Ishikawa (cell line): Measurements from ENCODE around the gene PHYHD1.

Source experiments
- CEBPB ChIP-seq: IDR thresholded peaks from 2 replicates; pipeline ENCODE4 v1.6.1; 2012
- CREB1 ChIP-seq: IDR thresholded peaks from 2 replicates; pipeline ENCODE4 v1.6.1; 2012; ENCODE audit warnings: low read depth
- EP300 ChIP-seq: IDR thresholded peaks from 2 replicates; pipeline ENCODE4 v1.6.1; 2012; ENCODE audit warnings: borderline replicate concordance
- NFIC ChIP-seq: IDR thresholded peaks from 2 replicates; pipeline ENCODE4 v1.6.1; 2012
- REST ChIP-seq: IDR thresholded peaks from 2 replicates; pipeline ENCODE4 v1.6.1; 2012; ENCODE audit warnings: low read depth, mild to moderate bottlenecking
- TAF1 ChIP-seq: IDR thresholded peaks from 2 replicates; pipeline ENCODE4 v1.6.1; 2012; ENCODE audit warnings: low read depth, mild to moderate bottlenecking
- TEAD4 ChIP-seq: IDR thresholded peaks from 2 replicates; pipeline ENCODE4 v1.6.1; 2012
- YY1 ChIP-seq: IDR thresholded peaks from 2 replicates; pipeline ENCODE4 v1.6.1; 2012; ENCODE audit warnings: low read depth

GRCh38 chr9:128908372-128908771 lies 12.4 kb upstream of the PHYHD1 start:
- TF ChIP-seq CREB1 (no peak), YY1 (no peak), TAF1 (no peak), REST (no peak), NFIC (no peak), TEAD4 (no peak), EP300 (no peak), CEBPB (no peak)
